ENCODE data around the gene PHACTR1. TPM values are rescaled to one million over a fixed set of nuclear protein-coding genes. Genes with fewer than 3 reads are reported as not detected.

PHACTR1 gene
- total RNA-seq, 1 experiment from 2014 or later = 15.5 TPM

- TF ChIP-seq PRDM15 (CRISPR knock-in tag; IDR thresholded peaks at IDR 0.05) = no peak
- no peak for TF ChIP-seq ZNF423 (CRISPR knock-in tag; IDR thresholded peaks at IDR 0.05)
- TF ChIP-seq ETV6 (CRISPR knock-in tag; IDR thresholded peaks at IDR 0.05) = no peak
- TF ChIP-seq STAT6 (CRISPR knock-in tag; conservative IDR thresholded peaks at IDR 0.05; ENCODE audit: low read depth) = no peak
- TF ChIP-seq USF1 (CRISPR knock-in tag; IDR thresholded peaks at IDR 0.05) = no peak
- no peak for TF ChIP-seq ZNF416 (CRISPR knock-in tag; IDR thresholded peaks at IDR 0.05)
Measured at GRCh38 chr6:12987783-12988182, 271.2 kb downstream of the PHACTR1 start (continued).

- Mint-ChIP-seq H3K4me3 (no peak overlapping the region), H3K36me3 (peaks cover 12% of the 10 kb centered on the region), H3K27me3 (ENCODE audit: low read depth) (no peaks in the 10 kb centered on the region; the same call in 1 of the 2 replicates), H3K9me3 (peaks cover 14% of the 10 kb centered on the region; the same call in 1 of the 2 replicates), H3K27ac (no peak overlapping the region), H3K4me1 (peaks cover 18% of the 10 kb centered on the region)
- CTCF ChIA-PET = no interaction called here
- no peak for DNase-seq (ENCODE audit: low spot score)
- ATAC-seq = no peak
- POLR2A ChIA-PET = interaction anchor here (0.8 kb wide), 1 partner anchor 246 kb away, joined by 3 read pairs; no protein-coding TSS in a partner anchor
- TF ChIP-seq GTF2I (CRISPR knock-in tag; conservative IDR thresholded peaks at IDR 0.05) = no peak
- no peak for TF ChIP-seq NFYB (CRISPR knock-in tag; conservative IDR thresholded peaks at IDR 0.05; ENCODE audit: low read depth)
- TF ChIP-seq TEAD1 (CRISPR knock-in tag; IDR thresholded peaks at IDR 0.05) = no peak
- no peak for TF ChIP-seq RORB (CRISPR knock-in tag; IDR thresholded peaks at IDR 0.05)
- no peak for TF ChIP-seq TEAD4 (CRISPR knock-in tag; IDR thresholded peaks at IDR 0.05)
- TF ChIP-seq TCF7 (CRISPR knock-in tag; IDR thresholded peaks at IDR 0.05; ENCODE audit: low read depth) = no peak
- no peak for TF ChIP-seq JAZF1 (CRISPR knock-in tag; IDR thresholded peaks at IDR 0.05)
- TF ChIP-seq ZBTB21 (CRISPR knock-in tag; IDR thresholded peaks at IDR 0.05; ENCODE audit: borderline replicate concordance) = no peak
- TF ChIP-seq ZNF425 (CRISPR knock-in tag; conservative IDR thresholded peaks at IDR 0.05) = no peak
- TF ChIP-seq ZNF232 (CRISPR knock-in tag; IDR thresholded peaks at IDR 0.05) = no peak
- TF ChIP-seq NR1H2 (CRISPR knock-in tag; IDR thresholded peaks at IDR 0.05) = no peak
- no peak for TF ChIP-seq AFF4 (CRISPR knock-in tag; IDR thresholded peaks at IDR 0.05; ENCODE audit: borderline replicate concordance)
- no peak for TF ChIP-seq USF1 (CRISPR knock-in tag; IDR thresholded peaks at IDR 0.05)
- no peak for TF ChIP-seq ZNF416 (CRISPR knock-in tag; IDR thresholded peaks at IDR 0.05)
- TF ChIP-seq ERG (CRISPR knock-in tag; IDR thresholded peaks at IDR 0.05) = no peak
- TF ChIP-seq RELA (CRISPR knock-in tag; IDR thresholded peaks at IDR 0.05; ENCODE audit: borderline replicate concordance) = no peak
- TF ChIP-seq SP1 (CRISPR knock-in tag; conservative IDR thresholded peaks at IDR 0.05) = no peak
- no peak for TF ChIP-seq FOXK1 (CRISPR knock-in tag; IDR thresholded peaks at IDR 0.05)
Measured at GRCh38 chr6:12990162-12990561, 273.6 kb downstream of the PHACTR1 start.

All from WTC11 (cell line).